HG03159 (cell line): ENCODE measurements around the gene RTEL1.

Experiments used
- ATAC-seq: cut with Tn5 transposase; IDR thresholded peaks from one replicate; pipeline ENCODE4 v1.9.1; 2021; ENCODE audit warnings: mild to moderate bottlenecking, moderate library complexity; ENCODE audit not compliant: unreplicated experiment

Gene RTEL1

DNA sequence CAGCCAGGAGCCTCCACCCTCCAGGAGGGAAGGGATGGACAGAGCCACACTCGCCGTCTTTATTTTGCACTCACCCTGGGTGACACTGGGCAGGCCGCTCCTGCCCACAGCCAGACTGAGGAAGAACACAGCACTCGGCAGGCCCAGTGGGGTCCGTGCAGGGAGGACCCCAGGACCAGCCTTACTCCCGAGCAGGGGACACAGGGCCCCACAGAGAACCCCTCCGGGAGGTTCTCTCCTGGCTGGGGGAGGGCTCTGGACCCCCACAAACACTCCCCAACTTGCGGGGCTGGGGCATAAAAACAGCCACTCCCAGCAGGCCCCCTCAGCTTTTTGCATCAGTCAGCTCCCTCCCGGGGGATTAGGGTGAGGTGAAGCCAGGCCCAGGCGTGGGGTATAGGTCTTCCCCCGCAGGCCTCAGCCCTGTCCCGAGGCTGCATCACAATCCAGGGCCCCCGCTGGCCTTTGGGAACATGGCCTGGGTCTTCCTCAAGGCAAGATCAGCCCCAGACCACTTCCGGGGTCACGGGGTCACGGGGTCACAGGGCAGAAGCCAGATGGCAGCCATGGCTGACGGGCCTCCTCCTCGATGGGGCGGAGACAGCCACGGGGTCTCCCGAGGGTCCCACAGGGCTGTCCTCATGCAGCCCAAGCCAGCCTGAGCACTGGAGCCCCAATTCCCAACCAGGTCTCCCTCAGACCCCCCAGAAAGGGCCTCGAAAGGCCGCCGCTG is 41.5 kb downstream of the RTEL1 start:
- ATAC-seq: no peak

- no peak for ATAC-seq
These were observed 42.3 kb downstream of the RTEL1 start for GRCh38 chr20:63700199-63701050.

DNA sequence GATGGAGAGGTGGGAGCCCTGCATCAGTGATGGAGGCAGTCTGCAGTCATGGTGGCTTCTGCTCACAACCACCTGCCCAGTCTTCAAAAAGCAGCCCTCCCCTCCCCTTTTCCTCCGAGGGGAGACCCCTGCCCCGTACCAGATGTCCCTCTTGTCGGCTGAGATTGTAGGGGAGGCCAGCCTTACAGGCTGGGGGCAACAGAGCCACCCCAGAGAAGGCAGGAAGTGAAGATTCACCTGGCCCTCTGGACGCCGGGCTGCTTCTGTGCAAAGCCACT is 42.9 kb downstream of the RTEL1 start:
- ATAC-seq: no peak

DNA sequence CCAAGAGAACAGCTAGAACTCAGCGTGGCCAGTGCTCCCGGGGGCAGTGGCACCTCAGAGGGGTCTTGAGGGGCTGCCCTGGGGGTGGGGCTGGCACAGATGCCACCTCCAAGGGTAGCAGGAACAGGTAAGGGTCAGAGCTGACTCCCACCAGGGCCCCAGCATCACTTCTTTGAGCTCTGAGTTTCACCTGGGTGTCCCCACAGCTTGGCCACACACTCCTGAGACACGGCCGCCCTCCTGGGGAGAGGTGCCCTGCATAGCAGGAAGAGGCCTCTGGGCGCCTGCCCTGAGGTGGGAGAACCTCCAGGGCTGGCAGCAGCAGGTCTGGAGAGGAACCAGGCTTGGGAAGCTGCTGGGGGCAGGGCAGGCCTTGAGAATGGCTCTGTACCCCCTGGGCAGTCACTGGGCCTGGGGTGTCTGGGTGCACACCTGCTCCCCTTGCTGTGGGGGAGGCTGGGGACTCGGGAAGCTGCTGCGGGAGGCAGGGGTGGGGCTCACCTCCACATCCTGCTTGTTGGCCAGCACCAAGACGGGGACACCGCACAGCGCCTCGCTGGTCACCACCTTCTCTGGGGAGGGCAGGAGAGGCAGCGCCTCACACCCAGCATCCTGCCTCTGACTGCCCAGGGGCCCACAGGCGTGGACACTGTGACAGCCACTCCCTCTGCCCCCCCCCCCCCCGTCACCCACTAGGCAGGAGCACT is 43.4 kb downstream of the RTEL1 start:
- ATAC-seq: no peak

DNA sequence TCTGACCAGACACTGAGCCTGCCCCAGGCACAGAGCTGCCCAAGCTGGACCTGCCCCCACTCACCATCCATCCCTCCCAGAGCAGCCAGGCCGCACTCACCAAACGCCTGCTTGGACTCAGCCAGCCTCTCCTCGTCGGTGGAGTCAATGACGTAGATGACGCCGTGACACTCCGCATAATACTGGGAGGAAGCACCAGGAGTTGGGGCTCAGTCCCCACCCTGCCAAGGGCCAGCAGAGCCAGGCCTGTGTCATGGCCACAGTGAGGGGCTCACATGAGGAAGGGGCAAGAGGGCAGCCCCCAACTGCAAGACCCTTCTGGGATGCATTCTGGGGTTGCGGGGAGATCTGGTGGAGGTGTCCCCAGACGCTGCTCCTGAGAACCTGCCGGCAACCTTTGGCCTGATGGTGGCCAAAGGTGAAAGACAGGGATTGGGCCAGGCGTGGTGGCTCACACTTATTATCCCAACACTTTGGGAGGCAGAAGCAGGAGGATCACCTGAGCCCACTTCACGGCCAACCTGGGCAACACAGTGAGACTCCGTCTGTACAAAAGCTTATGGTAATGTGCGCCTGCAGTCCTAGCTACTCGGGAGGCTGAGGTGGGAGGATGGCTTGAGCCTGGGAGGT is 44.0 kb downstream of the RTEL1 start:
- ATAC-seq: no peak

GRCh38 chr20:63702751-63703470 is 44.8 kb downstream of the RTEL1 start:
- ATAC-seq: no peak

DNA sequence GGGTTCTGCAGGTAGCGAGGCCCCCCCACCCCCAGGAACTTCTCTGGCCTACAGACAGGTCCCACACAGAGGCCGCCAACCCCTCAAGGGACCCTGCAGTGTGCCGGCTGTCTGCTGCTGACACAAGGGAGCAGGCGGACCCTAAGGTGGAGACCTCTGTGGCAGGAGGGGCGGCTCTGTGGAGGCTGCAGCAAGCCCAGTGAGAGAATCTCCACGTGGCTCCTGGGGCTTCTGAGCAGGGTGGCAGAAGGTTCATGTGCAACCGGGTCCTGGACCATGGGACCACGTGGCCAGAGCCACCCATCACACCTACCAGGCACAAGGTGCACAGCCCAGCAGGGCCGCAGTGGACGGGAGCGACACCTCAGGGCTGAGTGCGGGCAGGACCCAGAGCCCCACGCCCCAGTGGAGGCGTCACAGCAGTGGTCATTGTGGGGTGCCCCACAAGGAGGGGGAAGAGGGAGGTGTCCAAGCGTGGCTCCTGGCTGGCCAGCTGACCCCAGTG is 45.4 kb downstream of the RTEL1 start:
- no peak for ATAC-seq

DNA sequence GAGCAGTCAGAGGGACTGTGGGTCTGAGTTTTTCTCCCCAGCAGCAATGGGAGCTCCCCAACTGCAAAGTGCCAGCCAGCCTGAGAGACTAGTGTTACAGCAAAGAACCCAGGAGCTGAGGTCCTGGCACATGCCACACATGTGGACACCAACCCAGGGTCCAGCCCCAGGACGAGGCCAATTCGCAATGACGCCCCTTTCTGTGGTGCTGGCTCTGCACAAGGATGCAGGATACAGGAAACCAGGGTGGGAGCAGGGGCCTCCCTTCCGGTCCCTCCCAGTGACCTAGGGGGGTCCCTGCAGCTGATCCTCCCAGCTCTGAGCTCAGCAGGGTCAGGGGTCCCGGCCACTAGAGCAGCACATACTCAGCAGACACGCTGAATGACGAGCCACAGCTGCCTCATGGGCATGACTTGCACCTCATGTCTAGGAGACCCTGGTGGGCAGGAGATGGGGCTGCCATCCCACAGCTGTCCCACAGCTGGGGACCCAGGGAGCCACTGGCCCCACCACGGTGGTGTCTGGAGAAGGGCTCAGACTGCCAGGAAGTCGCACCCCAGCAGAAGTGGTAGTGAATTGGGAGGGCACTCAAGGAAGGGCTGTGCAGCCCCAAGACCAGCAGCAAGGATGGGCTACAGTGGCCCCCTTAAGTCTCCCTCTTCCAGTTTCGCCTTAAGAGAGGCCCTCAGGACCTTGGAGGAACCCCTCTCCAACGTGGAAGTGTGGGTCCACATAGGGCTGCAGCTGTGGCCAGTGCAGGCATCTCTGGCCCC is 46.0 kb downstream of the RTEL1 start:
- ATAC-seq: no peak

GRCh38 chr20:63704749-63705117 is 46.6 kb downstream of the RTEL1 start:
- ATAC-seq: no peak

GRCh38 chr20:63705232-63706026 is 47.3 kb downstream of the RTEL1 start:
- ATAC-seq: no peak

GRCh38 chr20:63706027-63706695 is 48.0 kb downstream of the RTEL1 start:
- no peak for ATAC-seq

GRCh38 chr20:63706852-63707557 is 48.9 kb downstream of the RTEL1 start:
- peak; percentile 23 for ATAC-seq

- ATAC-seq: peak; percentile 60
These were observed 49.6 kb downstream of the RTEL1 start, which contains the start of the genes ARFRP1 and ZGPAT for GRCh38 chr20:63707558-63708300. ARFRP1 (minus strand) TSS chr20:63707976; CDS start chr20:63707091, 885 bp downstream. ZGPAT (plus strand) TSS chr20:63708039; CDS start chr20:63708581, 542 bp downstream.

DNA sequence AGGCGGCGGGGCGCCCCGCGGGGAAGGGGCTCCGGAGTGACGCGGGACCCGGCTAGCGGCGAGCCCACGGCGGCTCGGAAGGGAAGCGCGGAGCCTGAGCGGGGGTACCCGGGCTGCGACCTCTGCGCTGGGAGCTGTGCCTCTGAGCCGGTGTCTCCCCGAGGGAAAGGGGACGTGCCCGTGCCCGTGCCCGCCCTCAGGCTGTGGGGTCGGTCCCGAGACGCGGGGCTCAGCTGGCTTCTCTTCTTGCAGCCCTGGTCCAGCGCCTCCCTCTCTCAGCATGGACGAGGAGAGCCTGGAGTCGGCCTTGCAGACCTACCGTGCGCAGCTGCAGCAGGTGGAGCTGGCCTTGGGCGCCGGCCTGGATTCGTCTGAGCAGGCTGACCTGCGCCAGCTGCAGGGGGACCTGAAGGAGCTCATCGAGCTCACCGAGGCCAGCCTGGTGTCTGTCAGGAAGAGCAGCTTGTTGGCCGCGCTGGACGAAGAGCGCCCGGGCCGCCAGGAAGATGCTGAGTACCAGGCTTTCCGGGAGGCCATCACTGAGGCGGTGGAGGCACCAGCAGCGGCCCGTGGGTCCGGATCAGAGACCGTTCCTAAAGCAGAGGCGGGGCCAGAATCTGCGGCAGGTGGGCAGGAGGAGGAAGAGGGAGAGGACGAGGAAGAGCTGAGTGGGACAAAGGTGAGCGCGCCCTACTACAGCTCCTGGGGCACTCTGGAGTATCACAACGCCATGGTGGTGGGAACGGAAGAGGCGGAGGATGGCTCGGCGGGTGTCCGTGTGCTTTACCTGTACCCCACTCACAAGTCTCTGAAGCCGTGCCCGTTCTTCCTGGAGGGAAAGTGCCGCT is 50.4 kb downstream of the RTEL1 start:
- peak; percentile 12 for ATAC-seq

DNA sequence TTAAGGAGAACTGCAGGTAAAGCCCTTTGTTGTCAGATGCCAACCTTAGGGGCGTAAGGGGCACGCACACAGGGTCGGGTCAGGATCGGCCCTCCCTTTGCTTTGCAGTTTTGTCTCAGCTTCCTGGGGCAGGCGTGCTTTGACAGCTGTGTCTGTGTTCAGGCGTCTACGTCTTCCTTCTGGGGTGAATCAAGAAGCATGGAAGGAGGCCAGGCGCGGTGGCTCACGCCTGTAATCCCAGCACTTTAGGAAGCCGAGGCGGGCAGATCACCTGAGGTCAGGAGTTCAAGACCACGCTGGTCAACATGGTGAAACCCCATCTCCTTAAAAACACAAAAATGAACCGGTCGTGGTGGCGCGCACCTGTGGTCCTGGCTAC is 51.0 kb downstream of the RTEL1 start:
- no peak for ATAC-seq

- ATAC-seq: no peak
These were observed 53.1 kb downstream of the RTEL1 start for GRCh38 chr20:63711085-63711645.
